ENCODE results near the gene KRTAP19-6. TPM values are rescaled to one million over a fixed set of nuclear protein-coding genes. Genes with fewer than 3 reads are reported as not detected.

The KRTAP19-6 gene
- total RNA-seq, 1 donor: not detected

DNA sequence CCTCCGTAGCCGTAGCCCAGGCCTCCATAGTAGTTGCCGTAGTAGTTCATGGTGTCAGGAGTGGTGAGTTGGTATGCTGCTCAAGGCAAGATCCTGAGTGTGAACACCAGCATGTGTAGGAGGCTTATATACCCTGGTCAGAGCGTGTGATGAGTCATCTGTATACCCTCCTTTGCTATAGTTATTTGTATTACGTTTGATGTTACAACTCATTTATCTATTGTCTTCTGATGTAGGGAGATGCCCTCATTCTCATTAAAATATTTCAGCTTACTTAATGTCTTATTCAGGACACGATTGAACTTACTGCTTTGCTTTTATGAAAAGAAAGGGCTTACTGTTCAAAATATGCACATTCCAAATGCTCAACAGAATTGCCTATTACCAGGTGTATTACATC lies 39.6 kb downstream of the KRTAP19-6 start, which contains the start of gene KRTAP19-5:
TSS of gene KRTAP19-5 (minus strand) at position 101 of the 400 bp plus-strand sequence. CDS start at position 50, 51 bp downstream.
- no peaks in the 10 kb centered on the region for H3K9me3 ChIP-seq (ENCODE audit: low read depth, low read length)
- H3K27me3 ChIP-seq (ENCODE audit: insufficient read depth, low read length): no peaks in the 10 kb centered on the region
- no peak within 1 kb of the TSS for H3K4me3 ChIP-seq (ENCODE audit: low read length)
- H3K4me1 ChIP-seq (ENCODE audit: insufficient read depth, low read length): no peaks in the 10 kb centered on the region

DNA sequence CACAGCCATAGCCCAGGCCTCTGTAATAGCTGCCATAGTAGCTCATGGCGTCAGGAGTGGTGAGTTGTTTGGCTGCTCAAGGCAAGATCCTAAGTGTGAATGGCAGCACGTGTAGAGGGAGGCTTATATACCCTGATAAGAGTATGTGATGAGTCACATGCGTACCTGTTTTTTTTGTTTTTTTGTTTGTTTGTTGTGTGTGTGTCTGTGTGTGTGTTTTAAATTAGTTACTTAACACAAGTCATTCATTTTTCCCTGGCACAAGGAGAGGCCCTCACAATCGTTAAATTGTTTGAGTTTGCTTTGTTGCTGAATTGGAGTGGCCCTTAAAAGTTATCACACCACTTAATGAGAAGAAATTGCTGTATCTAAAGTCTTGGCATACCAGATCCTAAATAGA lies 44.6 kb downstream of the KRTAP19-6 start, which contains the start of gene KRTAP19-4:
TSS of gene KRTAP19-4 (minus strand) at position 101 of the 400 bp plus-strand sequence. CDS start at position 46, 55 bp downstream.
- no peaks in the 10 kb centered on the region for H3K27me3 ChIP-seq (ENCODE audit: insufficient read depth, low read length)
- no peak within 1 kb of the TSS for H3K4me3 ChIP-seq (ENCODE audit: low read length)
- H3K4me1 ChIP-seq (ENCODE audit: insufficient read depth, low read length): no peaks in the 10 kb centered on the region
- H3K9me3 ChIP-seq (ENCODE audit: low read depth, low read length): no peaks in the 10 kb centered on the region

DNA sequence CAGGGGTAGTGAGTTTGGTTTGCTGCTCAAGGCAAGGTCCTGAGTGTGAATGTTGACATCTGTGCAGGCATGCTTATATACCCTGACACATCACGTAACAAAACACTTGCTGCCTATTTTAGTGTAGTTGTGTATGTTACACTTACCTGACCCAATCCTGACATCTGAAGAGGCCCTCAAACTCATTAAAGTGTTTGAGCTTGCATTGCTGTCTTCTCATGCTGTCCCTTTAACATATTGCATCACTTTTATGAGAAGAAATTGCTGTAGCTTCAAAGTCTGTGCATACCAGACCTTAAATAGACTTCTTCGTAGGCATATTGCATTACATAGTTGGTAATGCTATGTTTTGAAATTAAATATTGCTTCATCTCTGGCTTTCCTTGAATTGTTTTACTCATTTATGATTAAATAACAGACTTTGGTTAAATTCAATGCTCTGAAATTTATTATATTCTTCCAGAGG lies 49.7 kb downstream of the KRTAP19-6 start, which contains the start of gene KRTAP19-3:
TSS of gene KRTAP19-3 (minus strand) at position 51 of the 466 bp plus-strand sequence. CDS start 56 bp downstream, outside the sequence.
- Histone ChIP-seq H3K9me3 (ENCODE audit: low read depth, low read length) (no peaks in the 10 kb centered on the region), H3K4me3 (ENCODE audit: low read length) (no peak within 1 kb of the TSS), H3K4me1 (ENCODE audit: insufficient read depth, low read length) (no peaks in the 10 kb centered on the region), H3K27me3 (ENCODE audit: insufficient read depth, low read length) (no peaks in the 10 kb centered on the region)

Other genes with a start within 250 kb of the KRTAP19-6 start
- gene KRTAP26-1, start 221.5 kb downstream of the KRTAP19-6 start, total RNA-seq: not detected
- gene KRTAP27-1, start 204.2 kb downstream of the KRTAP19-6 start, total RNA-seq: not detected
- not detected for gene KRTAP23-1, start 193.3 kb downstream of the KRTAP19-6 start, total RNA-seq
- gene KRTAP13-2, start 169.6 kb downstream of the KRTAP19-6 start, total RNA-seq: not detected
- gene KRTAP13-1, start 145.8 kb downstream of the KRTAP19-6 start, total RNA-seq: not detected
- not detected for gene KRTAP13-3, start 115.9 kb downstream of the KRTAP19-6 start, total RNA-seq
- not detected for gene KRTAP13-4, start 111.6 kb downstream of the KRTAP19-6 start, total RNA-seq
- not detected for gene KRTAP15-1, start 101.6 kb downstream of the KRTAP19-6 start, total RNA-seq
- not detected for gene KRTAP19-1, start 61.5 kb downstream of the KRTAP19-6 start, total RNA-seq
- gene KRTAP19-2, start 54.4 kb downstream of the KRTAP19-6 start, total RNA-seq: not detected
- gene KRTAP19-3, start 49.9 kb downstream of the KRTAP19-6 start, total RNA-seq: not detected
- not detected for gene KRTAP19-4, start 44.7 kb downstream of the KRTAP19-6 start, total RNA-seq
- gene KRTAP19-5, start 39.7 kb downstream of the KRTAP19-6 start, total RNA-seq: not detected
- gene KRTAP19-7, start 19.4 kb upstream of the KRTAP19-6 start, total RNA-seq: not detected
- gene KRTAP22-2, start 48.5 kb upstream of the KRTAP19-6 start, total RNA-seq: not detected
- not detected for gene KRTAP6-3, start 50.6 kb upstream of the KRTAP19-6 start, total RNA-seq
- not detected for gene KRTAP6-2, start 57.0 kb upstream of the KRTAP19-6 start, total RNA-seq
- gene KRTAP22-1, start 59.2 kb upstream of the KRTAP19-6 start, total RNA-seq: not detected
- not detected for gene KRTAP6-1, start 72.1 kb upstream of the KRTAP19-6 start, total RNA-seq
- not detected for gene KRTAP20-1, start 74.6 kb upstream of the KRTAP19-6 start, total RNA-seq
- not detected for gene KRTAP20-4, start 78.8 kb upstream of the KRTAP19-6 start, total RNA-seq
- not detected for gene KRTAP20-2, start 93.3 kb upstream of the KRTAP19-6 start, total RNA-seq
- not detected for gene KRTAP20-3, start 101.0 kb upstream of the KRTAP19-6 start, total RNA-seq
- not detected for gene KRTAP21-3, start 176.9 kb upstream of the KRTAP19-6 start, total RNA-seq
- not detected for gene KRTAP21-2, start 205.4 kb upstream of the KRTAP19-6 start, total RNA-seq
- gene KRTAP21-1, start 213.6 kb upstream of the KRTAP19-6 start, total RNA-seq: not detected